Caki2 (cell line): ENCODE data around the gene C10orf143. TPM values are rescaled to one million over a fixed set of nuclear protein-coding genes. Genes with fewer than 3 reads are reported as not detected.

ENCODE experiments used
- DNase-seq: peaks from one replicate; pipeline ENCODE4 v3.0.0-alpha.2; 2015; ENCODE audit warnings: low read depth
- in situ Hi-C: cut with HindIII; loops from 2 replicates; pipeline ENCODE4 v1.10.0; 2016; ENCODE audit warnings: low sequenced_read_pairs, low pct_unique_long_range_greater_than_20kb, mixed read lengths
- total RNA-seq: library from RNA; depleted of rRNA; stranded (reverse); fragments of >200 nt; shearing (Covaris generic); gene quantifications from 2 replicates; pipeline ENCODE4 v1.2.3, GENCODE V29; 2014; ENCODE audit warnings: low replicate concordance; rRNA removed

Gene C10orf143
- total RNA-seq, 1 experiment from 2014 or later, result 4.8 TPM

GRCh38 chr10:130023454-130024230 lies 87.0 kb downstream of the C10orf143 start:
- no peak for DNase-seq
- in situ Hi-C loops, result no loop called here

GRCh38 chr10:130022511-130023299 lies 87.9 kb downstream of the C10orf143 start:
- in situ Hi-C loops, result no loop called here
- DNase-seq, result no peak

- no peak for DNase-seq
- in situ Hi-C loops, result no loop called here
Observed at GRCh38 chr10:130022086-130022485, 88.5 kb downstream of the C10orf143 start.

- DNase-seq, result no peak
- in situ Hi-C loops, result no loop called here
Observed at GRCh38 chr10:130021383-130021950, 89.2 kb downstream of the C10orf143 start.

- in situ Hi-C loops, result no loop called here
- no peak for DNase-seq
Observed at GRCh38 chr10:130020651-130021382, 89.8 kb downstream of the C10orf143 start.

GRCh38 chr10:130018730-130019185 lies 91.9 kb downstream of the C10orf143 start:
- DNase-seq, result no peak
- in situ Hi-C loops, result no loop called here

- in situ Hi-C loops, result no loop called here
- DNase-seq, result peak; percentile 12
Observed at GRCh38 chr10:130018265-130018664, 92.4 kb downstream of the C10orf143 start.

GRCh38 chr10:130017631-130018022 lies 93.0 kb downstream of the C10orf143 start:
- in situ Hi-C loops, result no loop called here
- no peak for DNase-seq

GRCh38 chr10:130016993-130017630 lies 93.5 kb downstream of the C10orf143 start:
- in situ Hi-C loops, result no loop called here
- no peak for DNase-seq

- no peak for DNase-seq
Observed at GRCh38 chr10:130016095-130016494, 94.5 kb downstream of the C10orf143 start.

GRCh38 chr10:130015075-130015695 lies 95.4 kb downstream of the C10orf143 start:
- in situ Hi-C loops, result no loop called here
- DNase-seq, result no peak

More at GRCh38 chr10:130016095-130016494, 94.5 kb downstream of the C10orf143 start:
- in situ Hi-C loops, result no loop called here

GRCh38 chr10:130014263-130015074 lies 96.2 kb downstream of the C10orf143 start:
- no peak for DNase-seq
- in situ Hi-C loops, result no loop called here

Other genes starting within 250 kb of the C10orf143 start
- not detected in 2 replicates for gene EBF3, start 146.6 kb downstream of the C10orf143 start, total RNA-seq
- gene GLRX3, start 25.6 kb upstream of the C10orf143 start, total RNA-seq, result 298 and 332 TPM in 2 replicates